Kidney (tissue), 14 donors: ENCODE measurements around the gene GBX2. TPM values are rescaled to one million over a fixed set of nuclear protein-coding genes. Genes with fewer than 3 reads are reported as not detected.

Source experiments
- DNase-seq, 5 donors: peaks; one replicate each; pipeline ENCODE4 v3.0.0-alpha.2; 2013 to 2020
- FAIRE-seq: peaks from 2 replicates; lab custom pipeline; 2012; peaks lifted over from hg19 to GRCh38; lab: Jason Lieb, UNC
- H3K27ac ChIP-seq, 2 donors: one replicate each; pipeline ENCODE4 v1.7.0; 2013; ENCODE audit warnings: low read depth in 2 of 2, low read length in 2 of 2, inconsistent platforms in 1 of 2
- H3K27me3 ChIP-seq: one replicate; pipeline ENCODE4 v1.7.1; 2013; ENCODE audit warnings: low read length, inconsistent platforms; ENCODE audit not compliant: control insufficient read depth, insufficient read depth
- H3K36me3 ChIP-seq, 3 donors: one replicate each; pipeline versions ENCODE4 v1.7.0 to v1.7.1; 2013; ENCODE audit warnings: low read length in 3 of 3, control low read depth in 1 of 3, inconsistent platforms in 1 of 3; ENCODE audit not compliant: insufficient read depth in 3 of 3, control insufficient read depth in 2 of 3
- H3K4me1 ChIP-seq, 3 donors: one replicate each; pipeline versions ENCODE4 v1.7.0 to v1.7.1; 2013; ENCODE audit warnings: low read length in 3 of 3, inconsistent platforms in 1 of 3, low read depth in 1 of 3; ENCODE audit not compliant: control insufficient read depth in 2 of 3, insufficient read depth in 2 of 3
- H3K4me3 ChIP-seq, 3 donors: one replicate each; pipeline versions ENCODE4 v1.7.0 to v1.8.1; 2013; ENCODE audit warnings: low read length in 3 of 3, control low read depth in 1 of 3, inconsistent platforms in 1 of 3
- H3K9ac ChIP-seq, 3 donors: one replicate each; pipeline versions ENCODE4 v1.7.0 to v1.7.1; 2013; ENCODE audit warnings: low read length in 3 of 3, control low read depth in 1 of 3, inconsistent platforms in 1 of 3
- H3K9me3 ChIP-seq, 3 donors: one replicate each; pipeline versions ENCODE4 v1.7.0 to v1.7.1; 2013; ENCODE audit warnings: low read length in 3 of 3, control low read depth in 1 of 3, inconsistent platforms in 1 of 3; ENCODE audit not compliant: control insufficient read depth in 2 of 3, insufficient read depth in 1 of 3
- intact Hi-C: fragments of 100-400 bp; cut with DNase I; formaldehyde crosslinking; loops from one replicate; pipeline ENCODE4 v1.11.1; 2022
- polyA plus RNA-seq: library from polyadenylated mRNA; stranded (reverse); fragments of 350-450 nt; fragmentation: Illumina TruSeq; extraction: RNeasy Lipid Tissue Mini Kit (QIAGEN cat#74804); gene quantifications from one replicate; pipeline ENCODE4 v1.2.3, GENCODE V29; 2014; ENCODE audit warnings: low read depth, low replicate concordance; ENCODE audit not compliant: insufficient read depth
- total RNA-seq: library from RNA; stranded (reverse); fragmentation: NEBNext Ultra II Directional; extraction: Animal tissue kit (Norgen Biotek cat#: 25700); gene quantifications from one replicate; pipeline ENCODE4 v1.2.1, GENCODE V29; 2021
- TF ChIP-seq, protein P1 (sequence below): IDR thresholded peaks from 3 replicates; pipeline ENCODE4 v1.5.1; 2012; ENCODE audit warnings: mild to moderate bottlenecking, moderate library complexity, borderline replicate concordance; ENCODE audit not compliant: insufficient read depth; ENCODE audit errors: extremely low read depth
- donor health status: control.
- donor health status: control.
- donor health status: control.
- donor health status: control.
- donor health status: control.
- donor health status: DM: yes; HTN: yes; CAD: no.
- donor health status: Normal renal cell carcinoma (clear cell type).

The GBX2 gene
- total and polyA plus RNA-seq, 2 donors from 2014 or later = not detected

DNA sequence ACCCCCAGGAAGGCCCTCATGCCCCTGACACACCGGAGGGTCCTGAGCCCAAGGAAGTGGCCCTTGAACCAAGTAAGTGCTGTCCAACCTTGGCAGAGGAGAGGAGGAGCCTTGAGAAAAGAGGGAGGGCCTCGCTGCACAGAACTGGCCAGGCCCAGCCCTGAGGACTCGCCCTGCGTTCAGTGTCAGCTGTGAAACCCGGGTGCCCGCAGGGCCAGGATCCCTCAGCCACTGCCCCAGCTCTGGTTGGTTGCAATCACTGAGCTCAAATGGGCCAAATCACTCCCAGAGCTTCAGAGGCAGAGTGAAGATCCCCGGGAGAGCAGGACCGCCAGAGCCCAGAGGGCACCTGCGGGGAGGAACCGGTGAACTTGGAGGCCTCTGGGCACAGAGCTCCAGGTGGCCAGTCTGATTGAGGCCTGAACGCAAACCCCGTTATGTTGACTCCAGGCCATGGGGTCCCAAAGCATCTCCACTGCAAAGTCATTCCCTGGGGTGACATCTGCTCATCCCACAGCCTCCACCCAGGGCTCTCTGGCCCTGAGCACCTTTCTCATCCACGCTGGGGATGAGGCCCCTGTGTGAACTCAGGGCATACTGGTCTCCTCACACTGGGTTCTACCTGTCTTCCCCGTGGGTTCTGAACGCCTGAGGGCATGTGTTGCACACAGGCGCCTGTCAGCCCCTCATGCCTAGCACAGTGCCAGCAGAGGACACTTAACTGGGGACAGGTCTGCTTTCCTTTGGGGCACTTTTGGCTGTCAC is 11.9 kb downstream of the GBX2 start:
- Histone ChIP-seq H3K27ac (no peak overlapping the region), H3K27me3 (peaks cover 11% of the 10 kb centered on the region), H3K9me3 (peaks cover 0 to 3% (median 0%) of the 10 kb centered on the region in 3 donors), H3K4me1 (no peaks in the 10 kb centered on the region), H3K4me3 (no peak overlapping the region), H3K9ac (no peak overlapping the region), H3K36me3 (no peaks in the 10 kb centered on the region)
- intact Hi-C loops = no loop called here
- TF ChIP-seq, protein P1, sequence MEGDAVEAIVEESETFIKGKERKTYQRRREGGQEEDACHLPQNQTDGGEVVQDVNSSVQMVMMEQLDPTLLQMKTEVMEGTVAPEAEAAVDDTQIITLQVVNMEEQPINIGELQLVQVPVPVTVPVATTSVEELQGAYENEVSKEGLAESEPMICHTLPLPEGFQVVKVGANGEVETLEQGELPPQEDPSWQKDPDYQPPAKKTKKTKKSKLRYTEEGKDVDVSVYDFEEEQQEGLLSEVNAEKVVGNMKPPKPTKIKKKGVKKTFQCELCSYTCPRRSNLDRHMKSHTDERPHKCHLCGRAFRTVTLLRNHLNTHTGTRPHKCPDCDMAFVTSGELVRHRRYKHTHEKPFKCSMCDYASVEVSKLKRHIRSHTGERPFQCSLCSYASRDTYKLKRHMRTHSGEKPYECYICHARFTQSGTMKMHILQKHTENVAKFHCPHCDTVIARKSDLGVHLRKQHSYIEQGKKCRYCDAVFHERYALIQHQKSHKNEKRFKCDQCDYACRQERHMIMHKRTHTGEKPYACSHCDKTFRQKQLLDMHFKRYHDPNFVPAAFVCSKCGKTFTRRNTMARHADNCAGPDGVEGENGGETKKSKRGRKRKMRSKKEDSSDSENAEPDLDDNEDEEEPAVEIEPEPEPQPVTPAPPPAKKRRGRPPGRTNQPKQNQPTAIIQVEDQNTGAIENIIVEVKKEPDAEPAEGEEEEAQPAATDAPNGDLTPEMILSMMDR = no peak
- DNase-seq = no peak
- no peak for FAIRE-seq

DNA sequence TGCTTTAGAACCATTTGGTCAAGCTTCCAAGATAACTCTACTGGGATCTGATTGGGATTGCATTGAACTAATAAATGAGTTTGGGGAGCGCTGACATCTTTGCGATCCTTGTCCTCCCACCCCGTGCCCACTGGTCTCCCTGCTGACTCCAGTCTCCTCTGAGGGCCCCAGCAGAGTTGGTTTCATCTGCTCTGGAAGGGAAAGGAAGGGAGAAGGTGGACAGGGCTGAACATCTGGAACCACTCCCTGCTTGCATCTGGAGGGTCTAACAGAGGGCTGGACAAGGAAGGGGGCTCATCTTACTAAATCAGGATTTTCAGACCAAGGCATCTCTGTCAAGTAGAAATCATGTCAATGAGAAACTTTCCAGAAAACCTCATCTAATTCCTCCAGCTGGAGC is 12.8 kb downstream of the GBX2 start:
- Histone ChIP-seq H3K9me3 (peaks cover 0 to 3% (median 0%) of the 10 kb centered on the region in 3 donors), H3K9ac (no peak overlapping the region), H3K36me3 (no peaks in the 10 kb centered on the region), H3K27me3 (peaks cover 9% of the 10 kb centered on the region), H3K4me3 (no peak overlapping the region), H3K27ac (no peak overlapping the region), H3K4me1 (no peaks in the 10 kb centered on the region)
- TF ChIP-seq, protein P1 = no peak
- intact Hi-C loops = no loop called here
- FAIRE-seq = no peak
- DNase-seq = no peak

DNA sequence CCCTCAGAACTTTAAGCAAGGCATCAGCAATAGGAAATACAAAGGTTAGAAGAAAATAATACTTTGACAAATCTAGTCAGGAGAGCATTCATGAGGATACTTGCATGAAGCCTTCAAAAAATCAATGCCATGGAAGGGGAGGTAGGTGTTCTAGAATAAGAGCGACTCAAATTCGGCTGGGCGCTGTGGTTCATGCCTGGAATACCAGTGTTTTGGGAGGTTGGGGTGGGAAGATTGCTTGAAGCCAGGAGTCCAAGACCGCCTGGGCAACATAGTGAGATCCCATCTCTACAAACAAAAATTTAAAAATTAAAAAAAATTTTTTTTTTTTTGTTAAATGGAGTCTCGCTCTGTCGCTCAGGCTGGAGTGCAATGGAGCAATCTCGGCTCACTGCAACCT is 21.8 kb downstream of the GBX2 start:
- no peaks in the 10 kb centered on the region for H3K4me1 ChIP-seq
- FAIRE-seq (no peak), DNase-seq (no peak)
- no peak overlapping the region for H3K27ac ChIP-seq
- TF ChIP-seq, protein P1 = no peak
- intact Hi-C loops = no loop called here
- H3K9ac ChIP-seq = no peak overlapping the region
- no peaks in the 10 kb centered on the region for H3K9me3 ChIP-seq
- H3K4me3 ChIP-seq = no peak overlapping the region
- no peaks in the 10 kb centered on the region for H3K27me3 ChIP-seq
- H3K36me3 ChIP-seq = no peaks in the 10 kb centered on the region
